GM21367 (cell line): Measurements from ENCODE around the gene DENND1C.
A peak's percentile ranks its signal among the peaks of the same experiment; 100 is the strongest.

ENCODE experiments used
- ATAC-seq: cut with Tn5 transposase; IDR thresholded peaks from one replicate; pipeline ENCODE4 v1.9.1; 2021; ENCODE audit not compliant: unreplicated experiment

DENND1C gene

DNA sequence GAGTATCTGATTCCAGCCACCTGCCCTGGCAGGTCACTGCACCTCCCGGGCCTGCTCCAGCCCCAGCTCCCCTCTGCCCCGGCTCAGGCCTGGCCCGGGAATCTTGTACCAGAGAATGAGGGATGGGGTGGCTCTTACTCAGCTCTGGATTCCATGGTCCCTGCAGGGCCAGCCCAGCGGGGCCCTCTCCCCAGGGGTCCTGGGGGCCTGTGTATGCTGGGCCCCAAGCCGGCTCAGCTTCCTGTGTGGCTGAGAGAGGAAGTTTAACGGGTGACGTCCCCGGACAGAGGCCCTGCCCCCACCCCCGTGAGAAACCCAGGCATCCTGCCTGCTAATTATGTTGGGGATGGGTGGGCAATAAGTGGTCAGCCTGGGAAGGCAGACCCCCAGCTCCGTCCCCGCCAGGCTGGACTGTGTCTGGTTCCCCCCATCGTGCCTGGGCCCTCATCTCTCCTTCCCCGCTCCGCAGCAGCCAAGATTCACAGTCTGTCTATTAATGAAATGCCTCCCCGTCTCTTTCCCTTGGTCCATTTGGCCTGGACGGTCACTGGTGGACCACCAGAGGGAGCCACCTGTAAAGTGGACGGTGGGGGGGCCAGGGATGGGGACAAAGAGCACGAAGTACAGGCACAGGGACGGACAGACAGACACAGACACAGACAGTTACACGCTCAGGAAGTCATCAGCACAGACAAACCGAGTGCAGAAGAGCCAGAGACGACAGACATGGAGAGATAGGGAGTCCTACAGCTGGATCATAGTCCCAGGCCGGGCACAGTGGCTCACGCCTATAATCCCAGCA, at the start of gene DENND1C:
Gene DENND1C (minus strand): TSS at position 247 of the 802 bp plus-strand sequence. CDS start 92 bp downstream, at position 155.
- no peak for ATAC-seq

DNA sequence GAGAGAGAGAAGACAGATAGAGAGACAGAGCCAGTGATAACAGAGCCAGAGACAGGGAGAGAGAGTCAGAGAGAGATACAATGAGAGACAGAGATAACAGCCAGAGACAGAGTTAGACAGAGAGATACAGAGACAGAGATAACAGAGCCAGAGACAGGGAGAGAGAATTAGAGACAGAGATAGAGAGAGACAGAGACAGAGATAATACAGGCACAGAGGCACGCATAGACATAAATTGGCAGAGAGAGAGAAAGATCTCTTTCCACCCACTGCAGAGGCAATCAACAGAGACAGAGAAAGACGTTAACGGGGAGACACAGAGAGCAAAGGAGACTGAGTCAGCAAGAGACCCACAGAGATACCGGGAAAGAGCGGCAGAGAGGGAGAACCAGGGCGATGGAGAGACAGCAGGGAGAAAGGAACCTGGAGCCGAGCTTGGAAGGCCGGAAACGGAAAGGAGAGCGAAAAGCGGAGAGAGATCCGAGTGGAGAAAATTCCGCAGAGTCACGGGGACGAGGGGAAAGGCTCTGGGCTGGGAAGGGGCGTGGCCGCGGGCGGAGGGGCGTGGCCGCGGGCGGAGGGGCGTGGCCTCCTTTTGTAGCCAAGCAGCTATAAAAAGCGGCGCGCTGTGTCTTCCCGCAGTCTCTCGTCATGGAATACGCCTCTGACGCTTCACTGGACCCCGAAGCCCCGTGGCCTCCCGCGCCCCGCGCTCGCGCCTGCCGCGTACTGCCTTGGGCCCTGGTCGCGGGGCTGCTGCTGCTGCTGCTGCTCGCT, 49.0 kb upstream of the DENND1C start, which contains the start of gene TNFSF9:
Gene TNFSF9 (plus strand): TSS at position 641 of the 777 bp plus-strand sequence. CDS start 11 bp downstream, at position 652.
- ATAC-seq, result no peak

DNA sequence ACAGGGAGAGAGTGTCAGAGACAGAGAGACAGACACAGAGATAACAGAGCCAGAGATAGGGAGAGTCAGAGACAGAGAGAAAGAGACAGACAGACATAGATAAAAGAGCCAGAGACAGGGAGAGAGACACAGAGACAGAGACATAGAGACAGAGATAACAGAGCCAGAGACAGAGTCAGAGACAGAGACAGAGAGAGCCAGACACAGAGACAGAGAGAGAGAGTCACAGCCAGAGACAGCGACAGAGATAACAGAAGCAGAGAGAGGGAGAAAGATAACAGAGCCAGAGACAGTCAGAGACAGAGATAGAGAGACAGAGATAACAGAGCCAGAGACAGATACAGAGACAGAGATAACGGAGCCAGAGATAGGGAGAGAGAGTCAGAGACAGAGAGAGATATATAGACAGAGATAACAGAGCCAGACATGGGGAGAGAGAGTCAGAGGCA, 48.4 kb upstream of the DENND1C start:
- no peak for ATAC-seq

GRCh38 chr19:6529351-6529750, 47.8 kb upstream of the DENND1C start:
- ATAC-seq, result no peak

DNA sequence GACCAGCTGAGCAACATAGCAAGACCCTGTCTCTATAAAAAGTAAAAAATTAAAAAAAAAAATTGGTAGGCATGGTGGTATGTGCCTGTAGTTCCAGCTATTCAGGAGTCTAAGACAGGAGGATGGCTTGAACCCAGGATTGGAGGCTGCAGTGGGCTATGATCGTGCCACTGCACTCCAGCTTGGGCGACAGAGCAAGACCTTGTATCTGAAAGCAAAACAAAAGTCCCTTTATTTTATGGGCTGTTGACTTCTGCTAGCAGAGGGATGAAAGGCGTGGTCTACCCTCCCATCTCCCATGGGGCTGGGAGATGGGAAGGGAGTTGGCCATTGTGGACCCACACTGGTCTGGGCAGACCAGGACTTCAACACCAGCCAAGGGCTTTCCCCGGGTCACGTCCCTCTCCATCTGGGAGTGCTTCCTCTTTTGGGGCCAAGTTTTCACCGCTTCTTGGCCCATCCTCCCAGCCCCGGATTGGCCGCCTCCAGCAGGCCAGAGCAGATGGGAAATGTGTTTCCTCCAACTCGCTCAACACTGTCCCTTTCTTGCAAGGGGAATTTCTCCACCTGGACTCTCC, 47.0 kb upstream of the DENND1C start:
- ATAC-seq, result peak; percentile 19

DNA sequence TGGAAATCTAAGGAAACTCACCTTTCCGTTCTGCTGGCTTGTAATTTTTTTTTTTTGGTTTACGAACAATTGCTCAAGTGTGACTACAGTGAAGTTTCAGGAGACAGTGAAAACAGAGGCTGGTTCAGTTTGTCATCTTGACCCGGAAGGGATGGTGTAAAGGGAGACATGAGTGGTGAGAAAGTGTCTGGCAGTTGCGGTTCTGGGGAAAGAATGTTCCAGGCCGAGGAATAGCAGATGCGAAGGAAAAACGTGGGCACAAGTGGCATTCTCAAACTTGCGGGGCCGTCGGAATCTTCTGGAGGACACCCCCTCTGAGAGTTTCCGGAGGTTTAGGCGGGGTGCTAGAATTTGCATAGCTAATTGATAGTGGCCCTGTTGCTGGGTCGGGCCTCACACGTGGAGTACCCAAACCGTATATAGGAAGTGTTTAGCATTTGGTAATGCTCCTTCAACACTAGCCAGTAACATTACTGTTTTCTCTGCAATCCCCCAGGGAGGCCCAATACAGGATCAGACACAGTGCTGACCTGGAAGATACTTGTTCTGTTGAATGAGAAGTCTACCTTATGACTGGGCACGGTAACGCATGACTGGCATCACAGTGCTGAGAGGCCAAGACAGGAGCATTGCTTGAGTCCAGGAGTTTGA, 46.4 kb upstream of the DENND1C start:
- ATAC-seq, result peak; percentile 38

GRCh38 chr19:6524311-6524710, 42.7 kb upstream of the DENND1C start:
- no peak for ATAC-seq

GRCh38 chr19:6522712-6523111, 41.1 kb upstream of the DENND1C start:
- no peak for ATAC-seq

GRCh38 chr19:6521718-6522646, 40.4 kb upstream of the DENND1C start:
- ATAC-seq, result peak; percentile 43

DNA sequence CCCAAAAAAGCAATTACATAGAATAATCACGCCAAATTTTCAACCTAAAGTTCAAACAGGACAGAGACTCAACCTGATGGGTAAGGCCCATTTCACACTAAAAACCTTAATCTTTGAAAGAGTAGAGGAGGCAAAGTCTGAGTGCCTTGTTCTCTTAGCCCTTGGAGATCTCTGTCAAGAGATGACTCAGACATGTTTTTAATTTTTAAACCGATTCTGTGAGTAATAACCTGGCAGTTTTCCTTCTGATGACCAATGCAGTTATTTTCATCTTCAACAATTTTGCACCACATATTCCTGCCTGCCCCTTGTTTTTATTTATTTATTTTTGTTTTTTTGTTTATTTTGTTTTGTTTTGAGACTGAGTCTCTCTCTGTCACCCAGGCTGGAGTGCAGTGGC, 37.7 kb upstream of the DENND1C start:
- no peak for ATAC-seq

- ATAC-seq, result no peak
These were observed 36.7 kb upstream of the DENND1C start for GRCh38 chr19:6518145-6518911.

GRCh38 chr19:6516659-6517291, 35.2 kb upstream of the DENND1C start:
- ATAC-seq, result no peak

- ATAC-seq, result no peak
These were observed 34.6 kb upstream of the DENND1C start for GRCh38 chr19:6516018-6516658.

DNA sequence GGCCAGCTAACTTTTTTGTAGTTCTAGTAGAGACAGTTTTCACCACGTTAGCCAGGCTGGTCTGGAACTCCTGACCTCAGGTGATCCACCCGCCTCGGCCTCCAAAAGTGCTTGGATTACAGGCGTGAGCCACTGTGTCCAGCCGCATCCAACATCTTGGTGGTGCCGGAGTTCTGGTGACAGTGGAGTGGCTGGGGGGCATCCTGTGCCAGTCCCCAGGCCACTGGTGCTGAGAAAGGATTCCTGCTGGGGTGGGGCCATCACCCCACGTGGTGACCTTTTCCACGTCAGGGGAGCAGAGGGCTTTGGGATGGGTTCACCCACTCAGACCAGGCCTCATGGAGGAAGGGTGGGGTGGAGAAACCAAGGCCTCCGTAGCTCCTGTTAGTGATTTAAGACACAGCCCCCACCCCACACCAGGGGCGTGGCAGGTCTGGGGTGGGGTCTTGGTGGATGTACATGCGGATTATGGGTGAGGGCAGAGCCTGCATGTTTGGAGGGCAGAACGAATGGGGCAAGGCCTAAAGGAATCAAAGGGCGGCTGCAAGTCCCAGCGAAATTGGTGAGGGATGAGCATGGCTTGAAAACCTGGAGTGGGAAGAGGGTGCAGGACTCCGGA, 33.4 kb upstream of the DENND1C start:
- no peak for ATAC-seq

- no peak for ATAC-seq
These were observed 32.5 kb upstream of the DENND1C start for GRCh38 chr19:6514089-6514488.

- no peak for ATAC-seq
These were observed 29.0 kb upstream of the DENND1C start for GRCh38 chr19:6510618-6511017.

DNA sequence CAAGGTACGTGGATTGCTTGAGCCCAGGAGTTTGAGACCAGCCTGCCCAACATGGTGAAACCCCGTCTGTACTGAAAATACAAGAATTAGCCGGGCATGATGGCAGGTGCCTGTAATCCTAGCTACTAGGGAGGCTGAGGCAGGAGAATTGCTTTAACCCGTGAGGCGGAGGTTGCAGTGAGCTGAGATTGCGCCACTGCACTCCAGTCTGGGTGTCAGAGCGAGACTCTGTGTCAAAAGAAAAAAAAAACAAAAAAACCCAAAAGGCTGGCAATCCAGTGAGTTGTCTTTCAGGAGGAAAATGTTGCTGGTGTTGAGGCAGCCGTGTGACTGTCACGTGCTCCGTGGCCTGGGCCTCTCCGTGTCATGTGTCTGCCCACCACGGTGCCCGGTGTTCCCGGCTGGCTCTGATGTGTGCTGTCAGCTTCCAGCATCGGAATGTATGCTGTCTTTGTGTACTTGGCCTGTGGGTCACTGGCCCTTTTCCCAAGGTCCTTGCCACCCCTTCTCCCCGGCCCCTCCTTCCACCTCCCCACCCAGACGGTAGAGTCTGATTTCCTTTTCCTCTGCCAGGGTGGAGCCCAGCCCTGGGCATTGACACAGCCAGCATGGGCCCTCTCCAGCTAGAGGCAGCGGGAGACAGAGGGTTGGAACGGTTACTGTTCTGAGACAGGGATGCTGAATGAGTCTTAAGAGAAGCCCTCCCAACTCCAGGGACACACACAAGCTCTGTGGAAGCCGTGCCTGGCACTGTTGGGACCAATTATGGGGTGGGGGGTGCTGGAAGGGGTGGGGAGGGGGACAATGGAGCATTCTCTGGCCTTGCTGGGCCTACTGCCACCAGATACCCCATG, 27.8 kb upstream of the DENND1C start:
- no peak for ATAC-seq
